HG02943 (cell line): ENCODE results near the gene ZNF74.
"Not testable (repeated sequence)": the region's sequence is repeated elsewhere in the genome, so short reads cannot be mapped to it uniquely, and the experiment has no call there.

ENCODE experiments used
- ATAC-seq: cut with Tn5 transposase; IDR thresholded peaks from one replicate; pipeline ENCODE4 v1.9.1; 2021; ENCODE audit warnings: mild to moderate bottlenecking, low read depth, moderate library complexity; ENCODE audit not compliant: unreplicated experiment

Gene ZNF74

GRCh38 chr22:20399866-20400605, 6.1 kb downstream of the ZNF74 start:
- ATAC-seq = no peak

- ATAC-seq = no peak
Measured at GRCh38 chr22:20400606-20401375, 6.8 kb downstream of the ZNF74 start.

- ATAC-seq = no peak
Measured at GRCh38 chr22:20401376-20402014, 7.5 kb downstream of the ZNF74 start.

GRCh38 chr22:20402960-20403778, 9.2 kb downstream of the ZNF74 start:
- ATAC-seq = no peak

GRCh38 chr22:20403779-20404140, 9.8 kb downstream of the ZNF74 start:
- ATAC-seq = no peak

- ATAC-seq = no peak
Measured at GRCh38 chr22:20404881-20405280, 10.9 kb downstream of the ZNF74 start.

GRCh38 chr22:20405291-20405930, 11.5 kb downstream of the ZNF74 start:
- ATAC-seq = no peak

GRCh38 chr22:20405931-20406685, 12.2 kb downstream of the ZNF74 start:
- ATAC-seq = no peak

GRCh38 chr22:20406686-20407408, 12.9 kb downstream of the ZNF74 start:
- no peak for ATAC-seq

- no peak for ATAC-seq
Measured at GRCh38 chr22:20407829-20408228, 13.9 kb downstream of the ZNF74 start.

GRCh38 chr22:20408891-20409290, 14.9 kb downstream of the ZNF74 start:
- ATAC-seq = no peak

- not testable (repeated sequence) for ATAC-seq
Measured at GRCh38 chr22:20409385-20409784, 15.4 kb downstream of the ZNF74 start.

GRCh38 chr22:20412474-20413216, 18.7 kb downstream of the ZNF74 start:
- no peak for ATAC-seq

GRCh38 chr22:20413217-20414058, 19.5 kb downstream of the ZNF74 start:
- no peak for ATAC-seq

- ATAC-seq = no peak
Measured at GRCh38 chr22:20414059-20414440, 20.1 kb downstream of the ZNF74 start.

- no peak for ATAC-seq
Measured at GRCh38 chr22:20414450-20414849, 20.5 kb downstream of the ZNF74 start.

- ATAC-seq = not testable (repeated sequence)
Measured at GRCh38 chr22:20415241-20415640, 21.3 kb downstream of the ZNF74 start.
